ENCODE results near the gene SMARCAD1.

DNA sequence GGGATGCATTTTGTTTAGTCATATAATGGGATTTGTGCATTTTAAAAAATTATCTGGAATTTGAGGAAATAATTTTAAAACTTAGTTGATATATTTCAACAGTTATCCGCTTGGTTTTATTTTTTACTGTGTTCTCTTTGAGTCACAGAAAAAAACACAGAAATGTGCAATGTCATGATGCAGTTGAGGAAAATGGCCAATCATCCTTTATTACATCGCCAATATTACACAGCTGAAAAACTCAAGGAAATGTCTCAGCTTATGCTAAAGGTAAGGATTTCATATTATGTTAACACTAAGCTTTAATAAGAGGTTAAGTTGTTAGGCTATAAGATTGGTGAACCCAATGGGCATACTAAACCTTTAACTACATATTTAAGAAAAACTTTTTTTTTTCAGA lies 71.1 kb downstream of the SMARCAD1 start:
- TF ChIP-seq EP300 (IDR thresholded peaks at IDR 0.05; ENCODE audit: borderline replicate concordance in 1 of 2, low read depth in 1 of 2, low read length in 1 of 2) = no peak
- TF ChIP-seq, protein P1, sequence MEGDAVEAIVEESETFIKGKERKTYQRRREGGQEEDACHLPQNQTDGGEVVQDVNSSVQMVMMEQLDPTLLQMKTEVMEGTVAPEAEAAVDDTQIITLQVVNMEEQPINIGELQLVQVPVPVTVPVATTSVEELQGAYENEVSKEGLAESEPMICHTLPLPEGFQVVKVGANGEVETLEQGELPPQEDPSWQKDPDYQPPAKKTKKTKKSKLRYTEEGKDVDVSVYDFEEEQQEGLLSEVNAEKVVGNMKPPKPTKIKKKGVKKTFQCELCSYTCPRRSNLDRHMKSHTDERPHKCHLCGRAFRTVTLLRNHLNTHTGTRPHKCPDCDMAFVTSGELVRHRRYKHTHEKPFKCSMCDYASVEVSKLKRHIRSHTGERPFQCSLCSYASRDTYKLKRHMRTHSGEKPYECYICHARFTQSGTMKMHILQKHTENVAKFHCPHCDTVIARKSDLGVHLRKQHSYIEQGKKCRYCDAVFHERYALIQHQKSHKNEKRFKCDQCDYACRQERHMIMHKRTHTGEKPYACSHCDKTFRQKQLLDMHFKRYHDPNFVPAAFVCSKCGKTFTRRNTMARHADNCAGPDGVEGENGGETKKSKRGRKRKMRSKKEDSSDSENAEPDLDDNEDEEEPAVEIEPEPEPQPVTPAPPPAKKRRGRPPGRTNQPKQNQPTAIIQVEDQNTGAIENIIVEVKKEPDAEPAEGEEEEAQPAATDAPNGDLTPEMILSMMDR (IDR thresholded peaks at IDR 0.05) = no peak
- TF ChIP-seq RXRA (IDR thresholded peaks at IDR 0.05; ENCODE audit: borderline replicate concordance, low read depth) = no peak
- TF ChIP-seq, protein P2, sequence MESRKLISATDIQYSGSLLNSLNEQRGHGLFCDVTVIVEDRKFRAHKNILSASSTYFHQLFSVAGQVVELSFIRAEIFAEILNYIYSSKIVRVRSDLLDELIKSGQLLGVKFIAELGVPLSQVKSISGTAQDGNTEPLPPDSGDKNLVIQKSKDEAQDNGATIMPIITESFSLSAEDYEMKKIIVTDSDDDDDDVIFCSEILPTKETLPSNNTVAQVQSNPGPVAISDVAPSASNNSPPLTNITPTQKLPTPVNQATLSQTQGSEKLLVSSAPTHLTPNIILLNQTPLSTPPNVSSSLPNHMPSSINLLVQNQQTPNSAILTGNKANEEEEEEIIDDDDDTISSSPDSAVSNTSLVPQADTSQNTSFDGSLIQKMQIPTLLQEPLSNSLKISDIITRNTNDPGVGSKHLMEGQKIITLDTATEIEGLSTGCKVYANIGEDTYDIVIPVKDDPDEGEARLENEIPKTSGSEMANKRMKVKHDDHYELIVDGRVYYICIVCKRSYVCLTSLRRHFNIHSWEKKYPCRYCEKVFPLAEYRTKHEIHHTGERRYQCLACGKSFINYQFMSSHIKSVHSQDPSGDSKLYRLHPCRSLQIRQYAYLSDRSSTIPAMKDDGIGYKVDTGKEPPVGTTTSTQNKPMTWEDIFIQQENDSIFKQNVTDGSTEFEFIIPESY (IDR thresholded peaks at IDR 0.05; ENCODE audit: borderline replicate concordance, low read depth) = no peak
- no peak for TF ChIP-seq MXI1 (IDR thresholded peaks at IDR 0.05; ENCODE audit: low read depth, low read length)
- no peak for TF ChIP-seq RCOR1 (IDR thresholded peaks at IDR 0.05; ENCODE audit: low read length)
- TF ChIP-seq JUND (IDR thresholded peaks at IDR 0.05) = no peak
- no peak for TF ChIP-seq RFX5 (IDR thresholded peaks at IDR 0.05; ENCODE audit: low read length)
- TF ChIP-seq CHD2 (IDR thresholded peaks at IDR 0.05; ENCODE audit: low read length, partially characterized antibody) = no peak
- TF ChIP-seq SIN3A (IDR thresholded peaks at IDR 0.05; ENCODE audit: borderline replicate concordance, low read depth, low read length) = no peak
- TF ChIP-seq, protein P3, sequence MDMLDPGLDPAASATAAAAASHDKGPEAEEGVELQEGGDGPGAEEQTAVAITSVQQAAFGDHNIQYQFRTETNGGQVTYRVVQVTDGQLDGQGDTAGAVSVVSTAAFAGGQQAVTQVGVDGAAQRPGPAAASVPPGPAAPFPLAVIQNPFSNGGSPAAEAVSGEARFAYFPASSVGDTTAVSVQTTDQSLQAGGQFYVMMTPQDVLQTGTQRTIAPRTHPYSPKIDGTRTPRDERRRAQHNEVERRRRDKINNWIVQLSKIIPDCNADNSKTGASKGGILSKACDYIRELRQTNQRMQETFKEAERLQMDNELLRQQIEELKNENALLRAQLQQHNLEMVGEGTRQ (IDR thresholded peaks at IDR 0.05; ENCODE audit: borderline replicate concordance, low read depth, low read length) = no peak
- no peak for TF ChIP-seq TEAD4 (IDR thresholded peaks at IDR 0.05; ENCODE audit: borderline replicate concordance, insufficient read depth)
- TF ChIP-seq MEF2A (IDR thresholded peaks at IDR 0.05; ENCODE audit: borderline replicate concordance, low read depth) = no peak
- TF ChIP-seq POLR2AphosphoS5 (IDR thresholded peaks at IDR 0.05; ENCODE audit: low read depth, low read length) = no peak
